GOT3 (cell line): Measurements from ENCODE around the gene TC2N.
"Not testable (repeated sequence)": the region's sequence is repeated elsewhere in the genome, so short reads cannot be mapped to it uniquely, and the experiment has no call there.

Source experiments
- DNase-seq: peaks from one replicate; lab custom pipeline; 2025; ENCODE audit warnings: mixed read lengths; lab: John Stamatoyannopoulos, UW

Gene TC2N

DNA sequence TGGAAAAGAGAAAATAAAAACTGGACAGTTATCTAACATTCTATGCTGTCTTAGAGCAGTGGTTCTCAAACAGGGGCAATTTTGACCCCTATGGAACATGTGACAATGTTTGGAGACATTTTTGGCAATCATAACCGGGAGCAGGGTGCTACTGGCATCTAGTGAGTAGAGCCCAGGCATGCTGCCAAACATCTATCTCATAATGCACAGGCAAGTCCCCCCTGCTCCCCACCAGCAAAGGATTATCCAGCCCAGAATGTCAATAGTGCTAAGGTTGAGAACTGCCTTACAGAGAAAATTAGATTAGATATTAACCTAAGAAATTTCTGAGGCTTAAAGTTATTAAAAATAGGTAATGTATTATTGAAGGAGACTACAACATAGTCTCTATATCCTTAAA lies 112.5 kb downstream of the TC2N start:
- DNase-seq, result no peak

DNA sequence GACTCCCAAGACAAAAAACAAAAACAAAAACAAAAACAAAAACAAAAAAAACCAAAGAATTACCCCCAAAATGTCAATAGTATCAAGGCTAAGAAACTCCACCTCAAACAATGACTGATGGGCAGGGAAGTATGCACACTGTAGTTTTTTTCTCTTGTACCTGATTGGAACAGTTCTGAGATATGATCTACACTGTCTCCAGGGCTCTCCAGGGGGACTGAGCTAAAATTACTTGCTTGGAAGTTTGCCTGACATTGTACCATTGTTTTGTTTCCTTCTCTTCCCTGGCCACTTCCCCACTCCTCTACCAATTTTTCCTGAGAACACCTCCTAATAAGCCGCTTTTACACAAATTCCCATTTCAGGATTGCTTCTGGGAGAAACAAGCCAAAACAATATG lies 113.2 kb downstream of the TC2N start:
- DNase-seq, result no peak

GRCh38 chr14:91753501-91754128 lies 113.7 kb downstream of the TC2N start:
- no peak for DNase-seq

DNA sequence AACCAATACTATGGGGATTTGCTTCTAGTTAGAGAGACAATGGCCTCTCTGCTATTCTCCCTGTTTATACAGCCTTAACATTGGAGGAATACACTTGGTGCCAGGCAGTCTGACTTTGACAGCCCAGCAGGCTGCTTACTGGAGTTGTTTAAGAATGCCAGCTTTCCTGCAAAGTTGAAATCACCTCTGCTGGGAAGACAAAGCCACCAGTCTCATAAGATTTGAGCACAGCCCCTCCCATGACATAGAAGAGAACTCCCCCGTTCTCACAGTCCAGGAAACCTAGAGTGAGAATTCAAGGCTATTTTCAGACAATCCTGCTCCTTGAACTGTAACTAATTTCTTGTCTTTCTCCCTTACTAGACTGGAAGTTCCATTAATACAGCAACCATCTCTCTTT lies 114.4 kb downstream of the TC2N start:
- no peak for DNase-seq

- DNase-seq, result no peak
These were observed 115.6 kb downstream of the TC2N start for GRCh38 chr14:91751719-91752118.

DNA sequence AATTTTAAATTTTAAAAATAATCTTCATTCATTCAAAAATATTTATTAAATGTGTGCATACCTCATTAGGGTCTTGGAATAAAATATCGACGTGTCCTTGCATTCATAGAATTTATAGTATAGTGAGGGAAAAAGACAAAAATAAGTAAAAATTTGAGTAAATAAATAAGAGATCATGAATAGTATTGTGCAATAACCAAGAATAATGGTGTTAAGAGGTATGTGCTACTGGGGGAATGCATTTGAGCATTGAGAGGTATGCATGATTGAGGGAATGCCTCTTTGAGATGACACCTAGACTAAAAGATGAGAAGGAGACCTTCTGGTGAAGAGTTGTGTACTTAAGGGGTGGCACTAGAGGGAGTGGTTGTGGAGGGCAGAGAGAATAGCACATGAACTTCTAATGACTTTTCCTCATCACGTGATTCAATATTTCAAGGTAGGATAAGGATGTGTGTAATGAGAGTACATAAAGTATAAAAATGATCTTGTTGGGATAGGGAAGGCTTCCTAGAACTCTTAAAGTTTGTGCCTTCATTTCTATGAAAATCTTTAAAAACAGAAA lies 116.6 kb downstream of the TC2N start:
- DNase-seq, result no peak

GRCh38 chr14:91749868-91750267 lies 117.5 kb downstream of the TC2N start:
- DNase-seq, result no peak

GRCh38 chr14:91748049-91748448 lies 119.3 kb downstream of the TC2N start:
- DNase-seq, result no peak

DNA sequence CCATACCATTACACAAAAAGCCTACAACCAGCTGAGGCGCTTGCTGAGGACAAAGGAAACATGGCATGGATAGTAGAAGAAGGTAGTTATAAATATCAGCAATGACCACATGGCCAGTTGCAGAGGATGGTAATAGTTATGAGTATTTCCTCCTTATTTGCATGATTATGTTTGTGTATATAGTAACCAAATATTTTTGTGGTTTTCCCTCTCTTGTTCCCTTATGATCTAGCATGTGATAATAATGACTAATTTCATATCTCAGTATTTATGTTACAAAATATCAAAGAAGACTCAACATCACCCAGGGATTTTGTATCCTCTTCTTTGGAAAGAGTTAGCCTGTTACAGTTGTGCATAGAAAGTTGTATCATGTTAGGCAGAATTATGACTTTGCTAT lies 122.0 kb downstream of the TC2N start:
- no peak for DNase-seq

GRCh38 chr14:91744068-91744480 lies 123.3 kb downstream of the TC2N start:
- no peak for DNase-seq

GRCh38 chr14:91743305-91743653 lies 124.1 kb downstream of the TC2N start:
- DNase-seq, result no peak

- no peak for DNase-seq
These were observed 124.6 kb downstream of the TC2N start for GRCh38 chr14:91742621-91743304.

DNA sequence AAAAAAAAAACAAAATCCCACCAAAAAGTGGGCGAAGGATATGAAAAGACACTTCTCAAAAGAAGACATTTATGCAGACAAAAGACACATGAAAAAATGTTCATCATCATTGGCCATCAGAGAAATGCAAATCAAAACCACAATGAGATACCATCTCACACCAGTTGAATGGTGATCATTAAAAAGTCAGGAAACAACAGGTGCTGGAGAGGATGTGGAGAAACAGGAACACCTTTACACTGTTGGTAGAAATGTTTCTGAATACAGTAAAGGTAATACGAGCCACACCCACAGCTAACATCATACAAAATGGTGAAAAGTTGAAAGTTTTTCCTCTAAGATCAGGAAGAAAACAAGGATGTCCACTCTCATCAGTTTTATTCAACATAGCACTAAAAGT lies 127.5 kb downstream of the TC2N start:
- DNase-seq, result not testable (repeated sequence)

DNA sequence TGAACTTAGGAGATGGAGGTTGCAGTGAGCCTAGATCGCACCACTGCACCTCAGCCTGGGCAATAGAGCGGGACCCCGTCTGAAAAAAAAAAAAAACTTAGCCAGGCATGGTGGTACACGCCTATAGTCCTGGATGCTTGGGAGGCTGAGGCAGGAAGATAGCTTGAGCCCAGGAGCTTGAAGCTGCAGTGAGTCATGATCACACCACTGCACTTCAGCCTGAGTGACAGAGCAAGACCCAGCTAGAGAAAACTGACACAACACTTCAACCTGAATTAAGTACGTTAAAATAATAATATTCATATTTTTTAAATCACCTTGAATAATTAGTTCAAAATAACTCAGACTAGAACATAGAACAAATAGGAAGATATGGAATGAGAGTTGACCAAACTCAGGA lies 129.7 kb downstream of the TC2N start:
- DNase-seq, result no peak

- DNase-seq, result no peak
These were observed 134.4 kb downstream of the TC2N start for GRCh38 chr14:91732859-91733477.

DNA sequence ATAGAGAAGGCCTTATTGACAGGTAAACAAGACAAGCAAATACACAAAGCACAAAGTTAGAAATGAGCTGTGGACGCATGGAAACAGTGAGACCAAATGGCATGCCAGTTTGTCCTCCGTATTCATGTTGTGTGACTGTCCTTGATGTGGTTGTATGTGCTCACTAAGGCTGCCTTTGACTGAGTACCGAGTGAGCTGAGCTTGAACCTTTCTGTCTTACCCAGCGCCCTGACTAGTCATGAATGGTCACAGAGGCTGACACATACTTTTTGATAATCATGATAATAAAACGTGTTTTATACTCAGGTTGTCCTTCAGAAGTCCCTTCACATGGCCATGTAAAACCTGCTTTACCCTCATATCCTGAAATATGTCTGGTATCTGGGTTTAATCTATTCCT lies 134.9 kb downstream of the TC2N start:
- DNase-seq, result no peak

GRCh38 chr14:91731986-91732385 lies 135.3 kb downstream of the TC2N start, which contains the start of gene CATSPERB:
CATSPERB (minus strand) TSS chr14:91732086; CDS start chr14:91729479, 2,607 bp downstream.
- DNase-seq, result no peak

GRCh38 chr14:91731018-91731417 lies 136.3 kb downstream of the TC2N start:
- no peak for DNase-seq

DNA sequence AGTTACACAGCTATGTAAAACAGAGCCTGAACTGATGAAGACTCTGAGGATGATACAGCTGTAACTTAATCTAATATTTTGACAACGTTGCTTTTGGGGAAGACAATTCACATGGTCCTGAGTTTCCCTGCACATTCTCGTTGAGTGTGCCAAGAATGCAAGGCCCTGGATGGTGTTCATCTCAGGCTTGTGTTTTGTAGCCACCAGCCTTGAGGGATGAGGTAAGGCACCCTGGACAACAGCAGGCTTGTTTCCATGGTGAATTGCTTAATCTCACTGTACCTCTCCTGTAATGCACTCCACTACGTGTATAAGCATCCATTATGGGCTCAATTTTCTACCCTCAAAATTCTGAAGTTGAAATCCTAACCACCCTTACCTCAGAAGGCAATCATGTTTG lies 137.6 kb downstream of the TC2N start:
- no peak for DNase-seq
